Adrenal gland (tissue), 12 donors: ENCODE measurements around the gene FOXJ2. TPM values are rescaled to one million over a fixed set of nuclear protein-coding genes. Genes with fewer than 3 reads are reported as not detected.
"Not testable (repeated sequence)": the region's sequence is repeated elsewhere in the genome, so short reads cannot be mapped to it uniquely, and the experiment has no call there.

ENCODE experiments used
- DNase-seq, 7 donors: peaks; one replicate each; pipeline ENCODE4 v3.0.0-alpha.2; 2019 to 2020
- H3K27ac ChIP-seq, 5 donors: fragments of 200-600 bp; sonication (generic) in 4 of 5; 1 replicate in 3 of 5; 2 replicates in 2 of 5; pipeline versions ENCODE4 v1.5.1 to v1.8.0; 2016 to 2020; ENCODE audit warnings: mild to moderate bottlenecking in 1 of 5
- H3K27me3 ChIP-seq: fragments of 200-600 bp; 2 replicates; pipeline ENCODE4 v1.8.0; 2021
- H3K36me3 ChIP-seq, 2 donors: fragments of 200-600 bp; replicated peaks in 1 of 2; 1 replicate in 1 of 2; 2 replicates in 1 of 2; pipeline versions ENCODE4 v1.5.1 to v1.8.0; 2018 to 2022
- H3K4me1 ChIP-seq, 2 donors: fragments of 200-600 bp; replicated peaks in 1 of 2; 1 replicate in 1 of 2; 2 replicates in 1 of 2; pipeline versions ENCODE4 v1.5.1 to v1.8.0; 2018 to 2021
- H3K4me3 ChIP-seq, 4 donors: fragments of 200-600 bp; sonication (generic) in 3 of 4; one replicate each; pipeline ENCODE4 v1.5.1; 2016 to 2018
- H3K9me3 ChIP-seq, 3 donors: fragments of 200-600 bp; sonication (generic) in 1 of 3; replicated peaks in 1 of 3; 1 replicate in 2 of 3; 2 replicates in 1 of 3; pipeline versions ENCODE4 v1.5.1 to v1.8.0; 2016 to 2021
- POLR2A ChIP-seq, 2 donors: fragments of 450-650 bp; IDR thresholded peaks; one replicate each; pipeline ENCODE4 v1.6.1; 2017; ENCODE audit warnings: antibody characterized with exemption in 2 of 2, mild to moderate bottlenecking in 2 of 2, moderate library complexity in 1 of 2
- WGBS, 4 donors: extraction: QIAGEN DNeasy Blood & Tissue Kit in 2 of 4; methylation state at CpG; one replicate each; pipeline versions ENCODE4 v1.1.5 to v1.1.7; 2013 to 2017; 5-methylcytosine and 5-hydroxymethylcytosine counted together
- intact Hi-C, 2 donors: fragments of 100-400 bp; cut with DNase I; formaldehyde crosslinking; loops; one replicate each; pipeline versions ENCODE4 v1.14.1 to v1.15.0; 2022 to 2023
- polyA plus RNA-seq, 3 donors: library from polyadenylated mRNA; stranded (reverse); fragments of 200-250 nt in 2 of 3; fragments of 350-450 nt in 1 of 3; fragmentation: Illumina TruSeq in 1 of 3; extraction: RNeasy Lipid Tissue Mini Kit (QIAGEN cat#74804) in 1 of 3; gene quantifications; one replicate each; pipeline ENCODE4 v1.2.3, GENCODE V29; 2013 to 2014
- total RNA-seq, 9 donors: library from RNA; depleted of rRNA in 4 of 9; stranded (reverse); fragments of >200 nt in 4 of 9; fragments of 120-200 nt in 1 of 9; fragmentation: NEBNext Ultra II Directional in 1 of 9; extraction: Animal tissue kit (Norgen Biotek cat#: 25700) in 1 of 9; gene quantifications; one replicate each; pipeline versions ENCODE4 v1.1.0 to v1.2.4, GENCODE V29; 2013 to 2023
- TF ChIP-seq, protein P1 (sequence below), 6 experiments: fragments of 450-650 bp in 4 of 6; fragments of 200-600 bp in 2 of 6; sonication (generic) in 1 of 6; IDR thresholded peaks; 1 replicate in 5 of 6; 2 replicates in 1 of 6; pipeline versions ENCODE4 v1.5.1 to v1.8.0; 2016 to 2021; ENCODE audit warnings: antibody characterized with exemption in 6 of 6, mild to moderate bottlenecking in 2 of 6, moderate library complexity in 1 of 6
- donor health status: healthy with polysubstance abuse.
- donor health status: Bipolar disorder and iron deficiency.
- donor health status: DM: yes; HTN: yes; CAD: no.
- donor health status: DM: no; HTN: no; CAD: no.
- donor health status: DM: no; HTN: no; CAD: no.
- donor health status: DM: yes; HTN: yes; CAD: no.

FOXJ2 gene
- total and polyA plus RNA-seq, 12 donors, result 7.1 to 20.8 (median 12.8) TPM

DNA sequence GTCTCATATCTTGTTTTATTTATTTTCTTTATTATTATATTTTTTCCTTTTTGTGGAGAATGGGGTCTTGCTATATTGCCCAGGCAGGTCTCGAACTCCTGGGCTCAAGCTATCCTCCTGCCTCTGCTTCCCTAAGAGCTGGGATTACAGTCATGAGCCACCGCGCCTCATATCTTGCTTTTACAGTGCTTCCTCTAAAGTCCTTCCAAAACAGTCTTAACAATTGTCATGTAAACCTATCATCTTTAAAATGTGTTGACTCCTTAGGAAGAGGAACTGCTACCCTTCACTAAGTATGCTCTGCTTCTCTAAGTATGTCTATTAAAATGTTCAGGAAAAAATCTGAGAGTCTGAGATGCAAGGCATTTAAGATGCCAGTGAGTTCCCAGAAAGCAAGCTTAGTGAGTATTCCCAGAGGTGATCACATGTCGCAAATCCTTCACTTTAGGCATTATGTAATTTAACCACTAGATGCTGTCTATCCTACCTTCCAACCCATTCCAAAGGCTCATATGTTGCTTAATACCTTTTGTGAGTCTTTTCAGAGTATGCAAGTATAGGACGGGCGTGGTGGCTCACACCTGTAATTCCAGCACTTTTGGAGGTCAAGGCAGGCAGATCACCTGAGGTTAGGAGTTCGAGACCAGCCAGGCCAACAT is 19.7 kb upstream of the FOXJ2 start:
- Histone ChIP-seq H3K36me3 (no peaks in the 10 kb centered on the region), H3K9me3 (no peaks in the 10 kb centered on the region), H3K4me3 (no peak overlapping the region), H3K4me1 (no peaks in the 10 kb centered on the region), H3K27me3 (peaks cover 6% of the 10 kb centered on the region), H3K27ac (no peak overlapping the region)
- DNase-seq, result no peak
- intact Hi-C loops, result no loop called here
- no peak for TF ChIP-seq POLR2A (IDR thresholded peaks at IDR 0.05)
- TF ChIP-seq, protein P1, sequence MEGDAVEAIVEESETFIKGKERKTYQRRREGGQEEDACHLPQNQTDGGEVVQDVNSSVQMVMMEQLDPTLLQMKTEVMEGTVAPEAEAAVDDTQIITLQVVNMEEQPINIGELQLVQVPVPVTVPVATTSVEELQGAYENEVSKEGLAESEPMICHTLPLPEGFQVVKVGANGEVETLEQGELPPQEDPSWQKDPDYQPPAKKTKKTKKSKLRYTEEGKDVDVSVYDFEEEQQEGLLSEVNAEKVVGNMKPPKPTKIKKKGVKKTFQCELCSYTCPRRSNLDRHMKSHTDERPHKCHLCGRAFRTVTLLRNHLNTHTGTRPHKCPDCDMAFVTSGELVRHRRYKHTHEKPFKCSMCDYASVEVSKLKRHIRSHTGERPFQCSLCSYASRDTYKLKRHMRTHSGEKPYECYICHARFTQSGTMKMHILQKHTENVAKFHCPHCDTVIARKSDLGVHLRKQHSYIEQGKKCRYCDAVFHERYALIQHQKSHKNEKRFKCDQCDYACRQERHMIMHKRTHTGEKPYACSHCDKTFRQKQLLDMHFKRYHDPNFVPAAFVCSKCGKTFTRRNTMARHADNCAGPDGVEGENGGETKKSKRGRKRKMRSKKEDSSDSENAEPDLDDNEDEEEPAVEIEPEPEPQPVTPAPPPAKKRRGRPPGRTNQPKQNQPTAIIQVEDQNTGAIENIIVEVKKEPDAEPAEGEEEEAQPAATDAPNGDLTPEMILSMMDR (IDR thresholded peaks at IDR 0.05), result no peak
- WGBS, 4 donors, result 84 to 91% (median 87%) methylated on average over 7 of the region's 7 CpGs

DNA sequence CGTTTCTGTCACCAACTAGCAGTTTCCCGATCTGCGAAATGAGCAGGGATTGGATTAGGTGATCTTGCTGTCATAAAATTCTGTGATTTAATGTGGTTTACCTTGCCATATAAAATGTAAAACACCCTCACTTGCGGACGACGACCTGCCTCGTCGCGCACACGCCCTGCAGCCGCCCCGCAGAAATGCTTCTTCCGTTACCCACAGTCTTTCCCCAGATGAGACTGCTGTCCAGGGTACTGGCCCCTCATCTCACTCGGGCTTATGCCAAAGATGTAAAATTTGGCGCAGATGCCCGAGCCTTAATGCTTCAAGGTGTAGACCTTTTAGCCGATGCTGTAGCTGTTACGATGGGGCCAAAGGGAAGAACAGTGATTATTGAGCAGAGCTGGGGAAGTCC is 17.7 kb upstream of the FOXJ2 start:
- H3K4me3 ChIP-seq, result no peak overlapping the region
- peaks cover 4 to 10% of the 10 kb centered on the region in 2 donors for H3K4me1 ChIP-seq
- no peaks in the 10 kb centered on the region for H3K9me3 ChIP-seq
- no peak for DNase-seq
- intact Hi-C loops, result no loop called here
- no peaks in the 10 kb centered on the region for H3K36me3 ChIP-seq
- TF ChIP-seq POLR2A (IDR thresholded peaks at IDR 0.05), result no peak
- TF ChIP-seq, protein P1 (IDR thresholded peaks at IDR 0.05), result no peak
- 46 to 69% (median 56%) methylated on average over 18 of the region's 18 CpGs for WGBS, 4 donors
- peaks cover 4% of the 10 kb centered on the region for H3K27me3 ChIP-seq
- no peak overlapping the region for H3K27ac ChIP-seq

DNA sequence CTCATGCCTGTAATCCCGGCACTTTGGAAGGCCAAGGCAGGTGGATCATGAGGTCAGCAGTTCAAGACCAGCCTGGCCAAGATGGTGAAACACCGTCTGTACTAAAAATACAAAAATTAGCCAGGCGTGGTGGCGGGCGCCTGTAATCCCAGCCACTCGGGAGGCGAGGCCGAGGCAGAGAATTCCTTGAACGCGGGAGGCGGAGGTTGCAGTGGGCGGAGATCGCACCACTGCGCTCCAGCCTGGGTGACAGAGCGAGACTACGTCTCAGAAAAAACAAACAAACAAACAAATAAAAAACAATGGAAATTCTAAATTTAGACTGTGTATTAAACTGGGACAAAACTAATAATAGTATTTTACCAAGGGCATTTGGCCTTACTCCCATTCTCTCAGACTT is 14.3 kb upstream of the FOXJ2 start:
- intact Hi-C loops, H3K9me3 ChIP-seq, H3K27me3 ChIP-seq, H3K27ac ChIP-seq, H3K36me3 ChIP-seq, DNase-seq: not testable (repeated sequence)
- Histone ChIP-seq H3K4me3 (peak overlapping the region in 1 of 4 donors; percentile 52), H3K4me1 (peaks cover 4 to 10% of the 10 kb centered on the region in 2 donors)
- WGBS, 4 donors, result 47 to 52% (median 50%) methylated on average over 16 of the region's 16 CpGs

DNA sequence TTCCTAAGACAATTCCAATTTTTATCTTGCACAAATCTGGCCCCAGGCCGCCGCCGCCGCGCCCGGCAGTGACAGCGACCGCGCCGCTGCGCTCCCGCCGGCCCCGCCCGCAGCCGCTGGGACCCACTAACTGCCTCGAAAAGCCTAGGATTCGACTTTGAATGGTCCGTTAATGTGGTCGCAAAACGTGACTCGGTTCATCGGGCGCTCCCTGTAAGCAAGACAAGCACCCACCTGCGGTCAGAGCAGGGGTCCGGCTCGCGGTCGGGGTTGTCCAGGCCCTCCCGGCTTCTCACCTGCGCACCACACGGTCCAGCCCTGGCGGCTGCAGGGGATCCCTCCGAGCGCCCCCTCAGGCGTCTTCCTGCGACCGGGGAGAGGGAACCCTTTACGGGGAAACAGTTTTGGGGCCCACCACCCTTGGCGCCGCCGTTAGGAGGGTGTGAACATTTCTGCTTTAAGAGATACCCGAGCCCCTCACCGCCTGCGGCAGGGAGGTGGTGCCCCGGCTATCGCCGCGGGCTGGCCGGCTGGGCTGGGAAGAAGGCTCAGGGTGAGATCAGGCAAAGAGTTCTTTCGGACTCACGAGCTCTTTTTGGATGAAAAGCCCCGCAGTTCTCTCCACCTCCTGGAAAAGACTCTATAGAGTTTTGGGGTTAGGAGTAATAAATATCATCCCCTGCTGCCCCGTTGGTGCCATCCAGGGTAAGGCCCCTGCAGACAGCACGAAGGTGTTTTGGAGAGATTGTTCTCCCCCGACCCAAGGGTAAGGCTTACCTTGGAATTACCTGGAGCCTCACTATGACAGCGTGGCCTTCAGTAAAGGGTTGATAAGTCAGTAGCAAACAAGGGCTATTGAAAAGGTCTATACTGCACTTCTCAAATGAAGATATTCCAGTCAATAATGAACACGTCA is 13.6 kb upstream of the FOXJ2 start:
- H3K27ac ChIP-seq, result no peak overlapping the region
- no peak for DNase-seq
- TF ChIP-seq, protein P1 (IDR thresholded peaks at IDR 0.05), result no peak
- TF ChIP-seq POLR2A (IDR thresholded peaks at IDR 0.05), result no peak
- no peaks in the 10 kb centered on the region for H3K36me3 ChIP-seq
- peaks cover 4% of the 10 kb centered on the region for H3K27me3 ChIP-seq
- peak overlapping the region in 1 of 4 donors; percentile 52 for H3K4me3 ChIP-seq
- no peaks in the 10 kb centered on the region for H3K9me3 ChIP-seq
- intact Hi-C loops, result no loop called here
- H3K4me1 ChIP-seq, result peaks cover 4 to 10% of the 10 kb centered on the region in 2 donors
- WGBS, 4 donors, result 4 to 10% (median 6%) methylated on average over 23 to 58 of the region's 58 CpGs
